PC-9 (cell line): ENCODE results near the gene VSX1. TPM values are rescaled to one million over a fixed set of nuclear protein-coding genes. Genes with fewer than 3 reads are reported as not detected.

Experiments
- BruUV-seq: library from RNA; stranded (reverse); fragments of 400-500 nt; replicated peaks from 2 replicates; lab custom pipeline; 2021; lab: Mats Ljungman, UMichigan
- CTCF ChIA-PET: fragments of 300-600 bp; sonication (Branson Sonifier 250); formaldehyde crosslinking; loops from one replicate; lab custom pipeline; 2022; ENCODE audit warnings: antibody characterized with exemption; lab: Charles Lee
- POLR2A ChIA-PET: fragments of 300-600 bp; sonication (Branson Sonifier 250); formaldehyde crosslinking; loops from one replicate; lab custom pipeline; 2022; ENCODE audit warnings: antibody characterized with exemption; ENCODE audit not compliant: unreplicated experiment; lab: Charles Lee
- DNase-seq, 2 experiments: peaks; one replicate each; pipeline versions ENCODE4 v3.0.0 to v3.0.0-alpha.2; 2015 to 2022; ENCODE audit warnings: mixed read lengths in 1 of 2
- H2AFZ ChIP-seq: fragments of 200-600 bp; sonication (generic); 2 replicates; pipeline ENCODE4 v1.8.1; 2017; ENCODE audit warnings: antibody characterized with exemption
- H3F3A ChIP-seq: fragments of 200-600 bp; sonication (generic); 2 replicates; pipeline ENCODE4 v1.8.1; 2017; ENCODE audit warnings: antibody characterized with exemption, mild to moderate bottlenecking, low read depth; ENCODE audit not compliant: insufficient read depth
- H3K27ac ChIP-seq: fragments of 200-600 bp; sonication (generic); 2 replicates; pipeline ENCODE4 v1.6.1; 2016; ENCODE audit warnings: mixed run types
- H3K27me3 ChIP-seq: fragments of 200-600 bp; sonication (generic); 2 replicates; pipeline ENCODE4 v1.6.1; 2016; ENCODE audit warnings: low read depth, mixed run types; ENCODE audit not compliant: insufficient read depth
- H3K36me3 ChIP-seq: fragments of 200-600 bp; sonication (generic); 2 replicates; pipeline ENCODE4 v1.6.1; 2016; ENCODE audit warnings: low read depth, mixed run types
- H3K4me1 ChIP-seq: fragments of 200-600 bp; sonication (generic); replicated peaks from 2 replicates; pipeline ENCODE4 v1.6.1; 2016; ENCODE audit warnings: mixed run types; ENCODE audit not compliant: insufficient read depth
- H3K4me2 ChIP-seq: fragments of 200-600 bp; sonication (generic); 2 replicates; pipeline ENCODE4 v1.6.1; 2017; ENCODE audit warnings: mixed run types
- H3K4me3 ChIP-seq: fragments of 200-600 bp; sonication (generic); 2 replicates; pipeline ENCODE4 v1.6.1; 2016; ENCODE audit warnings: mixed run types
- H3K79me2 ChIP-seq: fragments of 200-600 bp; sonication (generic); 2 replicates; pipeline ENCODE4 v1.6.1; 2017; ENCODE audit warnings: low read depth, mixed run types
- H3K9me2 ChIP-seq: fragments of 200-600 bp; sonication (generic); 2 replicates; pipeline ENCODE4 v1.8.1; 2017; ENCODE audit warnings: mild to moderate bottlenecking; ENCODE audit not compliant: insufficient read depth
- H3K9me3 ChIP-seq: fragments of 200-600 bp; sonication (generic); 2 replicates; pipeline ENCODE4 v1.8.1; 2016; ENCODE audit warnings: low read depth; ENCODE audit not compliant: insufficient read depth
- H4K20me1 ChIP-seq: fragments of 200-600 bp; sonication (generic); 2 replicates; pipeline ENCODE4 v1.8.1; 2017; ENCODE audit not compliant: insufficient read depth
- CTCF ChIP-seq: fragments of 200-600 bp; sonication (generic); conservative IDR thresholded peaks from 2 replicates; pipeline ENCODE4 v1.6.1; 2017; ENCODE audit warnings: mixed run types, antibody characterized with exemption, mild to moderate bottlenecking, moderate library complexity
- EZH2 ChIP-seq: fragments of 200-600 bp; sonication (generic); IDR thresholded peaks from 2 replicates; pipeline ENCODE4 v1.8.0; 2017; ENCODE audit warnings: antibody characterized with exemption, low read depth
- intact Hi-C: fragments of 100-400 bp; cut with micrococcal nuclease; formaldehyde crosslinking; loops from one replicate; pipeline ENCODE4 v1.10.0; 2022; ENCODE audit not compliant: unreplicated experiment
- total RNA-seq: library from RNA; stranded (reverse); gene quantifications from 2 replicates; pipeline ENCODE4 v1.2.3, GENCODE V29; 2021

The VSX1 gene
- total RNA-seq, 1 experiment from 2014 or later, result 1.5 TPM

GRCh38 chr20:25058051-25058846 is 23.7 kb downstream of the VSX1 start, which contains the start of gene ACSS1:
Gene ACSS1 (minus strand): TSS chr20:25058139. CDS start chr20:25058102, 37 bp downstream.
- Histone ChIP-seq H2AFZ (peak within 1 kb of the TSS; percentile 92), H3F3A (peaks cover 15% of the 10 kb centered on the region; the same call in 1 of the 2 replicates), H3K27ac (no peak within 1 kb of the TSS), H3K79me2 (peaks cover 16% of the 10 kb centered on the region; the same call in 1 of the 2 replicates), H3K4me2 (peak within 1 kb of the TSS; percentile 86), H4K20me1 (no peaks in the 10 kb centered on the region), H3K36me3 (no peaks in the 10 kb centered on the region), H3K27me3 (no peaks in the 10 kb centered on the region), H3K4me3 (peak within 1 kb of the TSS; percentile 71), H3K4me1 (peaks cover 48% of the 10 kb centered on the region), H3K9me2 (no peaks in the 10 kb centered on the region), H3K9me3 (no peaks in the 10 kb centered on the region)
- intact Hi-C loops, result loop anchor here (5.0 kb wide), 1 partner anchor 41 kb away; no protein-coding TSS in a partner anchor
- no TSS peak for BruUV-seq
- ChIA-PET POLR2A (no interaction called here), CTCF (interaction anchor here (0.7 kb wide), 1 partner anchor 165 kb away, joined by 3 read pairs; no protein-coding TSS in a partner anchor)
- TF ChIP-seq CTCF (no peak), EZH2 (no peak)
- peak; percentile 22 to 38 for DNase-seq

GRCh38 chr20:25057234-25058050 is 24.5 kb downstream of the VSX1 start:
- ChIA-PET CTCF (no interaction called here), POLR2A (interaction anchor here (0.6 kb wide), 1 partner anchor 57 kb away, joined by 5 read pairs; no protein-coding TSS in a partner anchor)
- peaks cover 16% of the 10 kb centered on the region; the same call in 1 of the 2 replicates for H3K79me2 ChIP-seq
- peak; percentile 60 to 69 for DNase-seq
- no peaks in the 10 kb centered on the region for H3K36me3 ChIP-seq
- peaks cover under 1% of the 10 kb centered on the region; the same call in 1 of the 2 replicates for H4K20me1 ChIP-seq
- H3K27ac ChIP-seq, result no peak overlapping the region
- peaks cover 48% of the 10 kb centered on the region for H3K4me1 ChIP-seq
- intact Hi-C loops, result loop anchor here (2.0 to 5.0 kb wide), 2 partner anchors 17 to 40 kb away; no protein-coding TSS in a partner anchor
- H3K4me3 ChIP-seq, result peak overlapping the region; percentile 71
- no peaks in the 10 kb centered on the region for H3K9me2 ChIP-seq
- peak overlapping the region; percentile 92 for H2AFZ ChIP-seq
- no peaks in the 10 kb centered on the region for H3K27me3 ChIP-seq
- no TSS peak for BruUV-seq
- H3K4me2 ChIP-seq, result peak overlapping the region; percentile 86
- TF ChIP-seq CTCF, result no peak
- no peak for TF ChIP-seq EZH2
- no peaks in the 10 kb centered on the region for H3K9me3 ChIP-seq
- H3F3A ChIP-seq, result peaks cover 12% of the 10 kb centered on the region; the same call in 1 of the 2 replicates
